ENCODE data around the gene ERC2. TPM values are rescaled to one million over a fixed set of nuclear protein-coding genes. Genes with fewer than 3 reads are reported as not detected.

Gene ERC2
- total RNA-seq, 1 donor from 2014 or later = 0.35 TPM

- peak; percentile 50 for TF ChIP-seq CTCF (IDR thresholded peaks at IDR 0.05)
- H3K36me3 Mint-ChIP-seq (ENCODE audit: unreplicated experiment) = no peaks in the 10 kb centered on the region
These were observed 568.4 kb downstream of the ERC2 start for GRCh38 chr3:55899887-55900286.

GRCh38 chr3:55897573-55898224 is 570.6 kb downstream of the ERC2 start:
- H3K9me3 Mint-ChIP-seq (ENCODE audit: unreplicated experiment) = no peaks in the 10 kb centered on the region
- H3K4me1 Mint-ChIP-seq (ENCODE audit: unreplicated experiment) = peaks cover 6% of the 10 kb centered on the region
- peak; percentile 54 for TF ChIP-seq CTCF (IDR thresholded peaks at IDR 0.05)
- H3K27ac Mint-ChIP-seq (ENCODE audit: unreplicated experiment) = no peak overlapping the region
- no peak overlapping the region for H3K4me3 Mint-ChIP-seq (ENCODE audit: unreplicated experiment)
- H3K36me3 Mint-ChIP-seq (ENCODE audit: unreplicated experiment) = no peaks in the 10 kb centered on the region
- no peak for DNase-seq (ENCODE audit: extremely low spot score, unreplicated experiment)
- peaks cover 14% of the 10 kb centered on the region for H3K27me3 Mint-ChIP-seq (ENCODE audit: unreplicated experiment)

More at GRCh38 chr3:55899887-55900286, 568.4 kb downstream of the ERC2 start:
- Mint-ChIP-seq H3K27me3 (ENCODE audit: unreplicated experiment) (peaks cover 28% of the 10 kb centered on the region), H3K4me1 (ENCODE audit: unreplicated experiment) (no peaks in the 10 kb centered on the region), H3K27ac (ENCODE audit: unreplicated experiment) (no peak overlapping the region), H3K4me3 (ENCODE audit: unreplicated experiment) (no peak overlapping the region), H3K9me3 (ENCODE audit: unreplicated experiment) (no peaks in the 10 kb centered on the region)
- no peak for DNase-seq (ENCODE audit: extremely low spot score, unreplicated experiment)

- DNase-seq (ENCODE audit: extremely low spot score, unreplicated experiment) = no peak
- no peaks in the 10 kb centered on the region for H3K36me3 Mint-ChIP-seq (ENCODE audit: unreplicated experiment)
- H3K4me1 Mint-ChIP-seq (ENCODE audit: unreplicated experiment) = peaks cover 6% of the 10 kb centered on the region
- no peaks in the 10 kb centered on the region for H3K9me3 Mint-ChIP-seq (ENCODE audit: unreplicated experiment)
- H3K27ac Mint-ChIP-seq (ENCODE audit: unreplicated experiment) = no peak overlapping the region
- H3K4me3 Mint-ChIP-seq (ENCODE audit: unreplicated experiment) = no peak overlapping the region
- no peak for TF ChIP-seq CTCF (IDR thresholded peaks at IDR 0.05)
- H3K27me3 Mint-ChIP-seq (ENCODE audit: unreplicated experiment) = peaks cover 6% of the 10 kb centered on the region
These were observed 572.2 kb downstream of the ERC2 start for GRCh38 chr3:55895897-55896566.

- H3K36me3 Mint-ChIP-seq (ENCODE audit: unreplicated experiment) = no peaks in the 10 kb centered on the region
- no peak for TF ChIP-seq CTCF (IDR thresholded peaks at IDR 0.05)
- no peak overlapping the region for H3K4me3 Mint-ChIP-seq (ENCODE audit: unreplicated experiment)
- no peak overlapping the region for H3K27ac Mint-ChIP-seq (ENCODE audit: unreplicated experiment)
- H3K9me3 Mint-ChIP-seq (ENCODE audit: unreplicated experiment) = no peaks in the 10 kb centered on the region
- H3K27me3 Mint-ChIP-seq (ENCODE audit: unreplicated experiment) = peaks cover 3% of the 10 kb centered on the region
- no peak for DNase-seq (ENCODE audit: extremely low spot score, unreplicated experiment)
- peaks cover 6% of the 10 kb centered on the region for H3K4me1 Mint-ChIP-seq (ENCODE audit: unreplicated experiment)
These were observed 573.7 kb downstream of the ERC2 start for GRCh38 chr3:55894605-55895004.

GRCh38 chr3:55893045-55893664 is 575.1 kb downstream of the ERC2 start:
- no peak for DNase-seq (ENCODE audit: extremely low spot score, unreplicated experiment)
- no peak for TF ChIP-seq CTCF (IDR thresholded peaks at IDR 0.05)
- no peaks in the 10 kb centered on the region for H3K36me3 Mint-ChIP-seq (ENCODE audit: unreplicated experiment)
- peaks cover 6% of the 10 kb centered on the region for H3K4me1 Mint-ChIP-seq (ENCODE audit: unreplicated experiment)
- no peaks in the 10 kb centered on the region for H3K9me3 Mint-ChIP-seq (ENCODE audit: unreplicated experiment)
- H3K27ac Mint-ChIP-seq (ENCODE audit: unreplicated experiment) = no peak overlapping the region
- H3K27me3 Mint-ChIP-seq (ENCODE audit: unreplicated experiment) = peaks cover 3% of the 10 kb centered on the region
- H3K4me3 Mint-ChIP-seq (ENCODE audit: unreplicated experiment) = no peak overlapping the region
